Astrocyte of the cerebellum (primary cell): ENCODE measurements around the gene NDST1.

Experiments used
- DNase-seq: peaks from one replicate; pipeline ENCODE4 v3.0.0-alpha.2; 2011; ENCODE audit warnings: low read depth
- H3K4me3 ChIP-seq: 2 replicates; pipeline ENCODE4 v1.5.1; 2011; ENCODE audit warnings: mild to moderate bottlenecking, low read depth, low read length, moderate library complexity
- CTCF ChIP-seq: IDR thresholded peaks from 2 replicates; pipeline ENCODE4 v1.5.1; 2012; ENCODE audit warnings: low read length, low read depth, moderate library complexity, mild to moderate bottlenecking; ENCODE audit errors: missing control alignments
- in situ Hi-C: cut with HindIII; loops from 2 replicates; pipeline ENCODE4 v1.10.0; 2017; ENCODE audit warnings: low sequenced_read_pairs

Gene NDST1

GRCh38 chr5:150579462-150580400, 71.8 kb downstream of the NDST1 start:
- TF ChIP-seq CTCF = no peak
- in situ Hi-C loops = no loop called here

GRCh38 chr5:150580917-150581316, 73.0 kb downstream of the NDST1 start:
- DNase-seq = no peak
- H3K4me3 ChIP-seq = no peak overlapping the region
- in situ Hi-C loops = no loop called here
- TF ChIP-seq CTCF = no peak

More at GRCh38 chr5:150579462-150580400, 71.8 kb downstream of the NDST1 start:
- H3K4me3 ChIP-seq = no peak overlapping the region
- no peak for DNase-seq

DNA sequence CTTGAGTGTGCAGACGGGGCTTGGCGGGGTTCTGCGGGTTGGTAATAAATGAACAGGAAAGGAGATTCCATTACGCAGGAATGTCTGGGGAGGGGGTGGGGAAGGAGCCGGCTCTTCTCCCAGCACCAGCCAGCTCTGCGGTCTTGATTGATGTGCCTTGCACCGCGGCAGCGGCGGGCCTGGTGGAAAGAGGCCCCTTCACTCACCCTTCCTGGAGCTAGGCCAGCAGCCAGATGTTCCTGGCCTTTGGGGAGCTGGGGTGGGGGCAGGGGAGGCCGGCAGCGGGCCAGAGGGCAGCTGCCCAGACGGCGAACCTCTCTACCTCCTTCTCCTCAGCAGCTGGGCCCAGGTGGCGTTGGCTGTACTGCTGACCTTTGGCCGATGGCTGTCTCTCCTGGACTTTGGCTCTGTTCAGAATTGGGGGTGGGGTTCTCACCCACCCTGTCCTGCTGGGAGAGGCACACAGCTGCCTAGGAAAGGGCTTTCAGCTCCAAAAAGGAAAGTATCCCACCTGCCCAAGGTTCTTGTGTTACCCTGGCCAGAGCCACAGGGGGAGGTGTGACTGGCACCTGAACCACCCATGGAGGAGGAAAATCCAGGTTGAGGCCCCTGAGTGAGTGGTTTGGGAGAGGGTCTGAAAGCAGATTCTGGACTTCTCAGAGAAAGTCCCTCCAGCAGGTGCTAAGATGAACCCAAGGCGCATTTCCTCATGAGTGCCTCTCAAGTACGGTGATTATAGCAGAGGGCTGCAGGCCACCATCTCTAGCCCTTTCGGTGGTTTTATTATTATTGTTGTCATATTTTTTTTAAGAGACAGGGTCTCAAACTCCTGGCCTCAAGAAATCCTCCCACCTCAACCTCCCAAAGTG, 74.5 kb downstream of the NDST1 start:
- DNase-seq = peak; percentile 31
- no peak for TF ChIP-seq CTCF
- H3K4me3 ChIP-seq = no peak overlapping the region
- in situ Hi-C loops = no loop called here

DNA sequence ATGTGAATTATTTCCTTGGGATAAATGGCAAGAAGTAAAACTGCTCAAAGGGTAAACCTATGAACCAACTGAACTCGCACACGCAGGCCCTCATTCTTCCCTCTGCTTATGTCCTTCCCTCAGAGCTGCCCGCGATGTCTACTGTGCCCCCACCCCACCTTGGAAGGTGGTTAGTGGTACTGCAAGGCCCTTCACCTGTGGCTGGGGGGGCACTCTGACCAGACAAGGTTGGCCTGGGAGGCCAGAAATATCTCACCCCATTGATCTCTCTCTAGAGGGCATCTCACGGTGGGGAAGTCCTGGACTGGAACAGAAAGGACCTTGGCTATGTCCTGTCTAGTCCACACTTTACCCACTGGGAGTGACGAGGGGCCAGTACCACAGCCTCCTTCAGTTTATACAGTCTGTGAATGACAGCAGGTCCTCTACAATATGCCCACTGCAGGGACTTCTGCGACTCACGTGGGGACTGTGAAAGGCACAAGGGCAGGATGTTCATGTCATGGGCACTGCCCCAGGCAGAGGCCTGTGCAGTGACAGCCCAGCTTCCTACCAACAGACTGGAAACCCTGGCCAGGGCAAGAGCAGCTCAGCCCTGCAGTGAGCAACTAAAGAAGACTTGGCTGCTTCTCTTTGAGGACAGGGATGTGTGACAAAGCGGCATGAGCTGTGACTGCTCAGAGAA, 75.8 kb downstream of the NDST1 start:
- H3K4me3 ChIP-seq = no peak overlapping the region
- DNase-seq = no peak
- TF ChIP-seq CTCF = no peak
- in situ Hi-C loops = no loop called here

DNA sequence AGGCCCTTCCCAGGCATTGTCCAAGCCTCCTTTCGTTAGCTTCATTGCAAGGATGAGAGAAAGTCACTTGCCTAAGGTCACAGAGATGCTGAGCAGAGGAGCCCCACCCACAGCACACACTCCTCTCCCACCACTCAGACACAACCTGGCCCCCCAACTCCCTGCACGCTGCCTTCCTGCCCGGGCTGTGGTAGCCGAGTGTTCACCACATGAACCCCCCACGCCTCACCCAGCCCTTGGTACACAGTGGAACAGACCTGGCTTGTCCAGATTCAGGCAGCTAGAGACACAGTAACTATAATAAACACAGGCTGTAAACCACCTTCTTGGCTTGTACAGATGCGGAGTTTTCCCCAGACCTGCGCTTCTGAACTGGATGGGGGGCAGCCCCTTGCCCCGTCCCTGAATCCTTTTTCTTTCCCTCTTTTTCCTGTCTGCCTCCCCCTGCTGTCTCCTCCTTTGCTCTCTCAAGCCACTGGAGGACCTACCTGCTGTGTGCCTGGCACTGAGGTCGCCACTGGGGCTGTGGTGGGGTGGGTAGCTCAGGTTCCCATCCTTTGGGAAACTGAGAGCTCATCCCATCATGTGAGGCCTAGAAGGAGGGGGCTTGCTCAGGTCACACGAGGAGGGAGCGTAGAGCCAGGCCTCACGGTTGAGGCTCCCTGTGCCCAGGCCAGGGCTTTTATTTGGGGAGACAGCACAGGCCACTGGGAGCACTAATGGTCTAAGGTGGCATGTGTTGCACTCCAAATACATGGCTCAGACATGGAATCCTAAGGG, 76.8 kb downstream of the NDST1 start:
- in situ Hi-C loops = no loop called here
- DNase-seq = no peak
- no peak for TF ChIP-seq CTCF
- H3K4me3 ChIP-seq = no peak overlapping the region
